HG02884 (cell line): Measurements from ENCODE around the gene ABCD3.
A peak's percentile ranks its signal among the peaks of the same experiment; 100 is the strongest.
"Not testable (repeated sequence)": the region's sequence is repeated elsewhere in the genome, so short reads cannot be mapped to it uniquely, and the experiment has no call there.

Experiments used
- ATAC-seq: cut with Tn5 transposase; IDR thresholded peaks from one replicate; pipeline ENCODE4 v1.9.1; 2021; ENCODE audit warnings: mild to moderate bottlenecking, moderate library complexity; ENCODE audit not compliant: unreplicated experiment

The ABCD3 gene

GRCh38 chr1:94417978-94418663 is at the start of gene ABCD3:
TSS of gene ABCD3 (plus strand) at chr1:94418389. CDS start at chr1:94418479, 90 bp downstream.
- ATAC-seq: peak; percentile 95

GRCh38 chr1:94372771-94373170 is 45.4 kb upstream of the ABCD3 start:
- ATAC-seq: not testable (repeated sequence)

- not testable (repeated sequence) for ATAC-seq
Measured at GRCh38 chr1:94373311-94373710, 44.9 kb upstream of the ABCD3 start.

- not testable (repeated sequence) for ATAC-seq
Measured at GRCh38 chr1:94375666-94376065, 42.5 kb upstream of the ABCD3 start.

GRCh38 chr1:94378493-94378892 is 39.7 kb upstream of the ABCD3 start:
- ATAC-seq: not testable (repeated sequence)

GRCh38 chr1:94379615-94380014 is 38.6 kb upstream of the ABCD3 start:
- no peak for ATAC-seq

GRCh38 chr1:94382201-94382600 is 36.0 kb upstream of the ABCD3 start:
- ATAC-seq: no peak

GRCh38 chr1:94383966-94384408 is 34.2 kb upstream of the ABCD3 start:
- no peak for ATAC-seq

- ATAC-seq: no peak
Measured at GRCh38 chr1:94384485-94385265, 33.5 kb upstream of the ABCD3 start.

GRCh38 chr1:94385308-94385929 is 32.8 kb upstream of the ABCD3 start:
- no peak for ATAC-seq

GRCh38 chr1:94389298-94389697 is 28.9 kb upstream of the ABCD3 start:
- ATAC-seq: no peak

- ATAC-seq: no peak
Measured at GRCh38 chr1:94394247-94394646, 23.9 kb upstream of the ABCD3 start.

GRCh38 chr1:94395231-94395630 is 23.0 kb upstream of the ABCD3 start:
- no peak for ATAC-seq

GRCh38 chr1:94395748-94396309 is 22.4 kb upstream of the ABCD3 start:
- no peak for ATAC-seq

- ATAC-seq: no peak
Measured at GRCh38 chr1:94396356-94397010, 21.7 kb upstream of the ABCD3 start.

GRCh38 chr1:94398356-94398755 is 19.8 kb upstream of the ABCD3 start:
- no peak for ATAC-seq

- no peak for ATAC-seq
Measured at GRCh38 chr1:94399453-94399852, 18.7 kb upstream of the ABCD3 start.

- ATAC-seq: no peak
Measured at GRCh38 chr1:94401206-94401605, 17.0 kb upstream of the ABCD3 start.

- ATAC-seq: no peak
Measured at GRCh38 chr1:94406446-94406845, 11.7 kb upstream of the ABCD3 start.

GRCh38 chr1:94408104-94408830 is 9.9 kb upstream of the ABCD3 start:
- no peak for ATAC-seq
